WI38 (cell line): ENCODE measurements around the gene POU2F2.

ENCODE experiments used
- H3K4me3 ChIP-seq: 2 replicates; pipeline ENCODE4 v1.5.1; 2011; ENCODE audit warnings: low read depth, mild to moderate bottlenecking, control low read depth, low read length
- CTCF ChIP-seq: IDR thresholded peaks from 2 replicates; pipeline ENCODE4 v1.5.1; 2012; ENCODE audit warnings: low read depth, mild to moderate bottlenecking, control low read depth, low read length

POU2F2 gene

GRCh38 chr19:42071247-42071646 lies 61.0 kb downstream of the POU2F2 start:
- no peak for TF ChIP-seq CTCF
- no peak overlapping the region for H3K4me3 ChIP-seq

- H3K4me3 ChIP-seq: no peak within 1 kb of the TSS
- no peak for TF ChIP-seq CTCF
Measured at GRCh38 chr19:42069619-42070351, 62.5 kb downstream of the POU2F2 start, which contains the start of gene GRIK5. TSS of gene GRIK5 (minus strand) at chr19:42070206. CDS start at chr19:42065770, 4,436 bp downstream.

DNA sequence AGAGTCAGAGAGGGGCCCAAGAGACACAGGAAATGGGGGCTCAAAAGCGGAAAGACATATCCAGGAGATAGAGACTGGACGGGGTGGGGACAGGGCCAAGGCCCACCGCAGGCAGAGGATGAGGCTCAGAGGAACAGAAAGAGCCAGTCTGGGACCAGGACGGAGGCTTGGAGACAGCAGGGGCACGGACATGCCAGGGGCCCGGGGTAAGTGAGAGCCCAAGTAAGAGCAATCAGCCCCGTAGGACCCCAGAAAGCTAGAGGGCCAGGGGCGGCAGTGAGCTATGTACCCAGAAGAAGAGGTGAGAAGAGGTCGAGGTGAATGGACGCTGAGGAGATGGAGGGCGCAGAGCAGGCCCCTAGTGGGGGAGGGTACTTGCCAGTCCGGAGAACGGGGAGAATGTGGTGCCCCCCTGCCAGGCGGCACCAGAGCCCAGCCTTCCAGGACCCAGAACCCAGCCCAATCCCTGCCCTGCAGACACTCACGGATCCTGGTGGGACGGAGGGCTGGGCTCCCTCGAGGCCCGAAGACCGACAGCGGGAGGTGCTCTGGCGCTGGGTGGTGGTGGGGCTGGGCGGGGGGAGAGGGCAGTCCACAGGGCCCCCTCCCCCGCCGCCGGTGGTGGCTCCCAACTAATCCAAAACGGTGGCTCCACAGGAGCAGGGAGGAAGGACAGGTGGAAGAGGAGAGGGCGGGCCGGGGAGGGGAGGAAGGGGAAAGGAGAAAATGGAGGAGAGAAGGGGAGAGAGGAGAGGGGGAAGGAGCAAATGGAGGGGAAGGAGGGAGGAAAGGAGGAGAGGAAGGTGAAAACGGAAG lies 63.3 kb downstream of the POU2F2 start:
- no peak for TF ChIP-seq CTCF
- no peak overlapping the region for H3K4me3 ChIP-seq

DNA sequence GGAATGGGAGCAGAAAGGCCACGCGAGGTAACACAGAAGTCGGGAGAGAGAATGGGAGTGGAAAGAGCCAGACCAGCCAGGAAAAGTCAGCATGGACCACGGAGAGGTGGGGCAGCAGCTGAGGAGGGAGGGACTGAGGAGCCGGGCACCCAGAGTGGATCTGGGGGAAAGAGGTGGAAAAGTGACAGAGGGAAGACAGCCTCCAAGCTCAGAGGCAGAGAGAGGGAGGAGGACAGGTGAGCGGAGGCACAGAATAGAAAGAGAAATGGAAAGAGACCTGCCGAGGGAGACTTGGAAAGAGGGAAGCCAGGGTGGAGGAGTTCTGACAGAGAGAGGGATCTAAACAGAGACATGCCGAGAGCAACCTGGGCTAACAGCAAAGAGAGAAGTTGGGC lies 63.9 kb downstream of the POU2F2 start:
- no peak overlapping the region for H3K4me3 ChIP-seq

DNA sequence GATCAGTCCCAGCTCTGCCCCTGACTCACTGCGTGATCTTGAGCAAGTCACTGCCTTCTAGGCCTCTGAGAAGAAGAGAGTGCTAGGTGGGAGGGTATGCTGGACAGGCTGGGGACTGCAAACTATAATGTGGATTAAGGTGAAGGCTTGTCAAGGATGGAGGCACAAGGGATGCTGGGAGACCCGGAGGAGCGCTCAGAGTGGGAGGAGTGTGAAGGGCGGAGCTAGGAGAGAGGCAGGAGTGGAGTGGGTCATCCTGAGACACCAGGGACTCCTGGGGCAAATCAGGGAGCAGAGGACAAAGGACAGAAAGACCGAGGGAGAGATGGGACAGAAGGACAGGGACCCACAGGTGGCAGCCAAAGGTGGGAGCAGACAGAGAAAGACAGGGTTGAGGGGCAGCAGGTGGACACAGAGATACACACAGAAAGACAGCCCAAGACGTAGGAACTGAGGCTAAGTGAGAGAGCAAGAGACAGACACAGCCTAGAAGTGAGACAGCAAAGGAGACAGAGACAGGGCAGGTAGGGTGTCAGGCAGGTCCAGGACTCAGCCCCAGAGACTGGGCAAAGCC lies 64.8 kb downstream of the POU2F2 start:
- no peak overlapping the region for H3K4me3 ChIP-seq
- no peak for TF ChIP-seq CTCF

More for the DNA sequence above, 63.9 kb downstream of the POU2F2 start:
- TF ChIP-seq CTCF: no peak

GRCh38 chr19:42066075-42066754 lies 66.0 kb downstream of the POU2F2 start:
- no peak overlapping the region for H3K4me3 ChIP-seq
- TF ChIP-seq CTCF: no peak
